Amniotic stem cell (primary cell): ENCODE measurements around the gene TMPRSS9.
A peak's percentile ranks its signal among the peaks of the same experiment; 100 is the strongest.

Experiments
- DNase-seq: peaks from one replicate; lab custom pipeline; 2025; lab: John Stamatoyannopoulos, UW

TMPRSS9 gene

DNA sequence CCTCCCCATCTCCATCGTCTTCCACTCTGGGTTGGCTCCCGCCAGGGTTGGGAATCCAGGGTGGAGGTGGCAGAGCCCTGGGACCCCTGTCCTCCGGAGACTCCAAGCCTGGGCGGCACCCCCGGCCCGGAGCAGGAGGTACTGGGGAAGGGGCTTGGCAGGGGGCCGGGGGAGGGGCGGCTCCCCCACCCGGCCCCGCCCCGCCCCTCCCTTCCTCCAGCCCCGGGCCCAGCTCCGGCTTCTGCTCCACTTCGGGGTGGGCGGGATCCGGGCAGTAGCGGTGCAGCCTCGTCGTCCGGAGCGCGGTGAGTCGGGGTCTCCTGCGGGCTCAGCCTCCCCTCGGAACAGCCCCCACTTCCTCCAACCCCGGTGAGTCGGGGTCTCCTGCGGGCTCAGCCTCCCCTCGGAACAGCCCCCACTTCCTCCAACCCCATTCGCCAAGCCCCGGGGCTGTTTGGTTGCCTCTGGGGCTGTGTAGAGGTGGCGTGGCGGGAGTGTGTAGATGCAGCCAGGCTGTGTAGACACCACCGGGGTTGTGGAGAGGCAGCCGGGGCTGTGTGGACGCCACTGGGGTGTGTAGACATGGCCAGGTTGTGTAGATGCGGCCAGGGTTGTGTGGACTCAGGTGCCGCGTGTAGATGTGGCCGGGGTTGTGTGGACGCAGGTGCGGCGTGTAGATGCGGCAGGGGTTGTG is at the start of gene TMPRSS9:
Gene TMPRSS9, plus strand, starts transcription at position 274 of the 694 bp plus-strand sequence. CDS start 29,521 bp downstream, outside the sequence.
- no peak for DNase-seq

DNA sequence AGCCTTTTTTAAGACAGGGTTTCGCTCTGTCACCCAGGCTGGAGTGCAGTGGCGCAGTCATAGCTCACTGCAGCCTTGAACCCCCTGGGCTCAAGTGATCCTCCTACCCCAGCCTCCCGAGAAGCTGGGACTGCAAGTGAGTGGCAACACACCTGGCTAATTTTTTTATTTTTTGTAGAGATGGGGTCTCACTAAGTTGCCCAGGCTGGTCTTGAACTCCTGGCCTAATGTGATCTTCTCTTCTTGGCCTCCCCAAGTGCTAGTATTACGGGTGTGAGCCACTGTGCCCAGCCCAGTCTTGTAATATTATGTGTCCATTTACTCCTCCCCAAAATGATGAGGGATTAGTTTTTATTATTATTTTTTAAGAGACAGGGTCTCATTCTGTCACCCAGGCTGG is 49.0 kb upstream of the TMPRSS9 start:
- DNase-seq, result no peak

DNA sequence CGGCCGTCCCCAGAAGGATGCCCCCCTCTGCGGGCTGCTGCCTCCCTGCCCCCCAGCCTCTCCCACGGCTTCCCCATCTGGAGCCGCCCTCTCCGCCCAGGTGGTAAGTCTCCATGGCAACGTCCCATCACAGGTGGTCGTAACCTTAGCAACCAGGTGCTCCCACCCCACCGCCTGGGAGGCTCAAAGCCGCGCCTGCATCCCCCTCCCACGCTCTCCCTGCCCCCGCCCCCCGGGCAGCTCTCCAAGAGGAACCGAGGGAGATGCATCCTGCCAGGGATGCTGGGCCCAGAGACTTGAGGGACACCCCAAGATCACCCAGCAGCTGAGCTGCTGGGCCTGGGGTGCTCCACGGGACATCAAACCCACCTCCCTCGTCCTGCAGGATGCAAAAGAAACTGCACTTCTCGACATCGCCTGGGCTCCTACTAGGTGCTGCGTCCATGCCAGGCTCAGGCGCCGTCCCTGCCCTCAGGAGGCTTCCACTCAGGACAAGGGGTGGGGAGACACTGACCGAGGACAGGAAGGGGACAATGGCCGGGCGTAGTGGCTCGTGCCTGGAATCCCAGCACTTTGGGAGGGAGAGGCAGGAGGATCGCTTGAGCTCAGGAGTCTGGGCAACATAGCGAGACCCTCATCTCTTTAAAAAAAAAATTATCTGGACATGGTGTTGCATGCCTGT is 47.1 kb upstream of the TMPRSS9 start:
- DNase-seq, result no peak

GRCh38 chr19:2315121-2315817 is 44.8 kb upstream of the TMPRSS9 start:
- no peak for DNase-seq

DNA sequence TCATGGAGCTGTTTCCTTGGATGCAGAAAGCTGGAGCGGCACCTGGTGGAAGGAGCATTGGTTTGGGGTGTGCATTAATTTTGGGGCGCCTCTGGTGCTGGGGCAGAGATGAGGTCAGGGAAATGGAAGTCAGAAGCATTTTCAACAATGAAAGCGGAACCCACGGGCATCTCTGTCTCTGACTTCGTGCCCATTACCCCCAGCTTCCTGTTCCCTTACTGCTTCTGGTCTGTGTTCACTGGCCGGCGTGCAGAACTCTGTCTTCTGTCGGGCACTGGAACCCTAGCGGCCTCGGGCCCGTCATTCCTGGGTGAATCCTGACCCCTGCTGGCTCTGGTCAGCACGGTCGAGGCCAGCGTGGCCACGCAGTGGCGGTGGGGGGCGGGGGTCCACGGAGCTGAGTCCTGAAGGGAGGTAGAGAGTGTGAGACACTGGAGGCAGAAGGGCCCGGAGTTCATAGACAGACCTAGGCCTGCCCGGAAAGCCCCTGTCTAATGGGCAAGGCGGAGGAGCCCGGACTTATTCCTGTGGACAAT is 44.2 kb upstream of the TMPRSS9 start:
- DNase-seq, result no peak

DNA sequence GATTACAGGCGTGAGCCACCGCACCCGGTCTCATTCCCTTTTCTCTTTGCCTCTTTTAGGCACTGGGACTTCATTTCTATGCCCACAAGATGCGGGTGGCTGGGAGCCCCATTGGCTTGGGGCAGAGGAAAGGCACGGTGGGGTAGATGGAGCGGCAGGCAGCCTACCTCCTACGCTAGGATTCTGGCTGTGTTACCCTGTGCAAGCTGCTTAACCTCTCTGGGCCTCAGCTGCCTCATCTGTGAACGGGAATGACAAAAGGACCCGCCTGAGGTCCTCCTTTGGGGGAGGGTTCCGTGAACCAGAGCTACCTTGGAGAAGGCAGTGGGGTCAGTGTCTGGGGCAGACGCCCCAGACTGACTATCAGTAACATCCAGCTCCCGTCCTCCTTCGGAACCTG is 42.8 kb upstream of the TMPRSS9 start:
- DNase-seq, result no peak

DNA sequence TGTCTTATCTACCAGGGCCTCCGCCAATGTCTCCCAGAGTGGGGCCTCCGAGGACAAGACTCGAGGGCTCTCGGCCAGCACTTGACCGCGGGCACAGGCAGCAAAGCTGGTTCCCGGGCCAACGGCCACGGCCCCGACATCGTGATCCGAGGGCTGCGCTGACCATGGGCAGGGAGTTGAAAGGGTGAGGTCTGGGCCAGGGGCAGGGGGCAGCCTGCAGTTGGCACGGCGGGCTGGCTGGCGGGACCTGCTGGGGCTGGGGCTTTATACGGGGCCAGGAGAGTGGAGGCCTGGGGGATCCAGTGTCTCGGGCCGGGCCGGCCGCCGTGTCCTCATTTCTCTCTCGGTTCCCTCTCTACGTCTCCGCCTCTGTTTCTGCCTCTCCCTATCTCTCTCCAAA is 42.3 kb upstream of the TMPRSS9 start:
- DNase-seq, result no peak

DNA sequence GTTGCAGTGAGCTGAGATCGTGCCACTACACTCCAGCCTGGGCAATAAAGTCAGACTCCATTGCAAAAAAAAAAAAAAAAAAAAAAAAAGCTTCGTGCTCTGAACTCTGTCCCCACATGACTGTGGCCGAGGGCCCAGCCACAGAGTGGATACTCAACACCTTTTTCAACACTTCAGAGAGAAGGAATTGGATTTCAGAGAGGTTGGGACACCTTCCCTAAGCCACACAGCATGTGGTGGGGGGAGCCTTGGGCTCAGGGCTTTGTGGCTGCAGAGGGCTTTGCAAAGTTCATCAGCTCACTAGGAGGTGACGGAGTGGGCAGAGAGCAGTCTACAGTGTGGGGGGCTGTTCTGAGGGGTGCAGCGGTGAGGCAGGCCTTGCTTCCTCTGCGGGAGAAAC is 41.1 kb upstream of the TMPRSS9 start:
- no peak for DNase-seq

DNA sequence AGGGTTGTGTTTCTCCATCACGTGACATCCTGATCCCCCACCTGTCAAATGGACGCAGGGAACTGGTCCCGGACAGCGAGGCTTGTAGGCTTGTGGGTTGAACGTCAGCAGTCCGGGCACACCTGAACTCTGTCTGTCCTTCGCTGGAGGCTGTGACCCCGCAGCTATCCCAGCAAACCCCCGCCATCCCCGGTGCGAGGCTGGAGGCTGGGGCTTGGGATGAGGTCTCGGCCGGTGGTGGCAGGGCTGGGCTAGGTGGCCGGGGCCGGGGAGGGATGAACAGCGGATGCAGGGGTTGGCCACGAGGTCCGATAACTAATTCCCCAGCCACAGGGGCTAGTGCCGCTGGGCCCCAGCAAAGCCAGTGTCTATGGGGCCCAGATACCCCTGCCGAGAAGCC is 40.5 kb upstream of the TMPRSS9 start:
- no peak for DNase-seq

DNA sequence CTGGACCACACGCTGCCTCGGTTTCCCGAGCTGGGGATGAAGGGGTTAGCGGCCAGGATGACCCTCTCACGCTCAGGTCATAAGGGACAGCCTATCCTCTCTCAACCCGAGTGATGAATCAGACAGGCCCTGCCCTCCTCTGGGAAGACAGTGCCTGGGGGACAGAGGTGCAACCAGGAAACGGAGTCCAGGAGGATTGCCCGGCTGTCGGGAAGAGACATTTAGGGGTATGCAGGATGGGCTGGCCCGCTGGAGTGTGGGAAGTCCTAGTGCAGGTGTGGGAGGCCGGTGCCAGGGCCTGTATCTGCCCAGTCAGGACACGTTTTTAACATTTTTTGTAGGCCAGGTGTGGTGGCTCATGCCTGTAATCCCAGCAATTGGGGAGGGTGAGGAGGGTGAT is 40.0 kb upstream of the TMPRSS9 start:
- DNase-seq, result no peak

DNA sequence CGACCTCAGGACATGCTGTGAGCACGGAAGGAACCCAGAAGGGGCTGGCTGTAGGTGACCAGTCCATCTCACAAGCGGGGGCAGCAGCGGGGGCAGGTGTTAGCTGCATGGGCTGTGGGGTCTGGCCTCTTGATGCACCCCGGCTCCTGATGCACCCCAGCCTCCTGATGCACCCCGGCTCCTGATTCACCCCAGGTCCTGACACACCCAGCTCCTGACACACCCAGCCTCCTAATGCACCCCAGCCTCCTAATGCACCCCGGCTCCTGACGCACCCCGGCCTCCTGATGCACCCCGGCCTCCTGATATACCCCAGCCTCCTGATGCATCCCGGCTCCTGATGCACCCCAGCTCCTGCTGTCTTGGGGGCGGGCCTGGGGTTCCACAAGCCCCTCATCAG is 39.1 kb upstream of the TMPRSS9 start:
- DNase-seq, result no peak

- no peak for DNase-seq
Measured at GRCh38 chr19:2321565-2322283, 38.3 kb upstream of the TMPRSS9 start.

DNA sequence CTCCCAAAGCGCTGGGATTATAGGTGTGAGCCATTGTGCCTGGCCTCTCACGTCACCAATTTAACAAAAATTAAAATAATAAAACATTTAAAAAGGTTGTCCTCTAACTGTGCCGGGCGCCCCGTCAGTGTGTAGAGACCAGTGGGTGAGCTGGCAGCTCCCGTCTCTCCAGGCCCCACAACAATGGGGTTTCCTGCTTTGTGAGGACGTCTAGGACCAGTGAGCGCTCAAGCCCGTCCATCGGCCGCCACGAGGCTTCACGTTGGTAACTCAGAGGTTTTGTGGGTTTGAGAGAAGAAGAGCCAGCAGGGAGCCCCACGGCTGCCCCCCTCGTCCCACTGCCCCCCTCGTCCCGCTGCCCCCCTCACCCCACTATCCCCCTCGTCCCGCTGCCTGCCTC is 36.4 kb upstream of the TMPRSS9 start:
- no peak for DNase-seq

DNA sequence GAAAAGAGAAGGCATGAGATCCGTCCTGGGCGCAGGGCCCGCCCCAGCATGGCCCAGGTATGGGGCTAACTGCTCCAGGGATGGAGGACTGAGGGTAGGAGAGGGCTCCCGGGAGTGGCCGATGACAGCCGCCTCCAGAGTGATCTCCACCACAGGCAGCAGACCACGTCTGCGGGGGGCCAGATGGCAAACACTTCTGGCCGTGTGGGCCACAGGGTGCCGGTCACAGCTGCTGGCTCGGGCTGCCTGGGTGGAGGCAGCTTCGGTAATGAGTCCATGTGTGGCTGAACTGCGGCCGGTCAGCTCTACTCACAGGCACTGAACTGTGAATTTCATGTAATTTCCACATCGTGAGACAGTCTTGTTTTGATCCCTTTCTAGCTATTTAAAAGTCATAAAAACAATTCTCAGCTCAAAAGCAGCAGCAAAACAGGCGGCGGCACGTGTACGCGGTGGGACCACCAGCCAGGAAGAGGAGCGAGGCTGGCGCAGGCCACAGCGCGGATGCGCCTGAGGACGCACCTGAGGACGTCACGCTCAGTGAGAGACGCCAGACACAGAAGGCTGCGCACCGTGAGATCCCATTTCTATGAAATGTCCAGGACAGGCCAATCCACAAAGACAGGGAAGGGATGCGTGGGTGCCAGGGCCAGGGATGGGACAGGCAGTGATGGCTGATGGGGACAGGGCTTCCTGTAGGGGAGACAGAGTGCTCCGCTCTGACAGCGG is 35.7 kb upstream of the TMPRSS9 start:
- DNase-seq, result no peak

DNA sequence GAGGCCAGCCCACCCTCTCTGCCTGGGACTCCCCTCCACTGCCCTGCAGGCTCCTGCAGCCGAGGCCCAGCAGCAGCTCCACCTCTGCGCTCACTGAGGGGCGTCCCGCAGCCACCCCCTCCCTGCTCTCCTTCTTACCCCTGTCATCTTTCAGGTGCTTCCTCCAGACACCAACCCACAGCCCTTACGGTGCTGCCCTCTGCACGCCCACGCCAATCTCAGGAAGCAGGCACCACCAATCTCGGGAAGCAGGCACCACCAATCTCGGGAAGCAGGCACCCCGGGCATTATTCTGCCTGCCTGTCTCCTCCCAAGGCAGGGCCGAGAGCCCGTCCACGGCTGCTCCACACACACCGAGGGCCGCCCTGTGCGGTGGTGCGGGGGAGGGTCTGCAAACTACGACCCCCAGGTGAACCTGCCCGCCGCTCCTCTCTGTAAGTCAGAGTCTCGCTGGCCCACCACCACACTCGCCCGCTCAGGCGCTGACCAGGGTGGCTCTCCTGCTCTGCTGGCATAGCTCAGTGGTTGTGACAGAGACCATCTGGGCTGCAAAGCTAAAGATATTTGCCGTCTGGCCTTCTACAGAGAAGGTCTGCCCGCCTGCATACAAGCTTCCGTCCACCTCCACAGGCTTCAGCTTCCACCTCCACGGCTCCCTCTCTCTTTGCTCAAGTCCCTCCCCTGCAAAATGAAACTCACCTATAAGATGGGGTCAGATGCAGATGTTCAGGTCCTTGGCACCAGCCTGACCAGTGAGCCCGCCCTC is 34.6 kb upstream of the TMPRSS9 start:
- no peak for DNase-seq

DNA sequence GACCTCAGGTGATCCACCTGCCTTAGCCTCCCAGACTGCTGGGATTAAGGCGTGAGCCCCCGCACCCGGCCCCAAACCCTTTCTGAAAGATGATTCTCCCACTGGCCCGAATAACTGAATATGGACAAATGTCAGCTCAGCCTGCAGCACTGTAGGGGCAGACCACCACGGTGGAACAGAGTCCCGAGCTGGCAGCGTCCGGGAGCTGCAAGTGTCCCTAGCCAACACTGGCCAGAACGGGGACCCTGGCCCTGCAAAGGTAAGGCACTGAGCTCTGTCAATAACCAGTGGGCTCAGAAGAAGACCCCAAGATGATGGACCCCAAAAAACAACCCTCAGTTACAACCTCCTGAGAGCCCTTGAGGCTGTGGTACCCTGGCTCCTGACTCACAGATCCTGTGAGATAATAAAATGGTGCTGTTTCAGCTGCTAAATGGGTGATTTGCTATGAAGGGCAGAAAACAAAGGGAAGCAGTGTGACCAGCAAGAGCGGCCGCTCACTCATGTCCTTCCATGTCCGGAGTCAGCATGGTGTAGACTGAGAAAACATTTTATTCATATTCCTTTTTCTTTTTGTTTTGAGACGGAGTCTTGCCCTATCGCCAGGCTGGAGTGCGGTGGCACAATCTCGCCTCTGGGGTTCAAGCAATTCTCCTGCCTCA is 33.2 kb upstream of the TMPRSS9 start:
- no peak for DNase-seq

DNA sequence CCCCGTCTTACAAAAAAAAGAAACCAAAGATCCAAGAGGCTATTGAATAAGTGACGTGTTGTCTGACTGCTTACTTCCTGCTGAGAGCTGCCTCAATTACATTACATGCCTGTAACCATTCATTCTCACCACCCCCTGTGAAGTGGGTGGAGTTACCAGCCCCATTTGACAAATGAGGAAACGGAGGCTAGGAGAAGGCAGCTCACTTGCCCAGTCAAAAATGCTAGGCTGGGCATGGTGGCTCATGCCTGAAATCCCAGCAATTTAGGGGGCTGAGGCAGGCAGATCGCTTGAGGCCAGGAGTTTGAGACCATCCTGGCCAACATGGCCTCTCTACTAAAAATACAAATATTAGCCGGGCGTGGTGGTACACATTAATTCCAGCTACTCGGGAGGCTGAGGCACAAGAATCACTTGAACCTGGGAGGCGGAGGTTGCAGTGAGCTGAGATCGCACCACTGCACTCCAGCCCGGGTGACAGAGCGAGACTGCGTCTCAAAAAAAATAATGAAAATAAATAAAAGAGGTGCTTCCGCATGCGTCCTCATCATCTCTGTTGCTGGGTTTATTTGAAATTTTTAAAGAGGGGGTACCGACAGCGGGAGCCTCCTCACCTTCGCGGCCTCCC is 32.2 kb upstream of the TMPRSS9 start:
- peak; percentile 31 for DNase-seq

DNA sequence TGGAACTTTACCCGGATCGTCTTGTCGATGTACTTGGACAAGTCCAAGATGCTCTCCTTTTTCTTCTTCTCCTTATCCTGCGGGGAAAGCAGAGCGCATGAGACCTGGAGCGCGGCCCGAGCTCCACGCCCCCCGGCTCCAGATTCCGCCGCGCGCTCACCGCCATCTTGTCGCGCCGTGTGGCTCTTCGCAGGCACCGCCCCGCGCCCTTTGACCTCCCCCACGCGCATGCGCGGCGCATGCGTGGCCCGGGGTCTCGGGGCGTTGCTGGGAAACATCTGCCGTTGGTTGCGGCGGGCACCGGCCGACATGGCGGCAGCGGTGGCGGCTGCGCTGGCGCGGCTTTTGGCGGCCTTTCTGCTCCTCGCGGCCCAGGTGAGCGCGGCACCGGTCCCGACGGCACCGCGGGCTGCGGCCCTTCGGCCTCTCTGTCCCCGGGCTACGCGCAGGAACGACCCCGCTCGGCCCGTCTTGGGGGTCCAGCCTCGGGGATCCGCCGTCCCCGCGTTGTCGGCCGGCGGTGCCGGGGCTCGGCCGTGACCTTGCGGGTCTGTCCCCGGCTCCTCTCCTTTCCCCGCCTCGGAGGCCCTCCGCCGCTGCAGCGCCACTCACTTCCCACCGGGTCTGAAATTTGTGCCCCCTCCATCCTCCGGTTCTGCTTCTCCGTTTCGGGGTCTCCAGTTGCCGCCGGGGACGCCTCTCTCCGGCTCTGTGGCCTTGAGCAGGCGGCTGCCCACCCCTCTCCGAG is 31.5 kb upstream of the TMPRSS9 start, which contains the start of the genes LSM7 and SPPL2B:
Gene LSM7, minus strand, starts transcription at position 186 of the 748 bp plus-strand sequence. Its CDS starts 20 bp downstream, at position 166.
Gene SPPL2B, plus strand, starts transcription at position 284 of the 748 bp plus-strand sequence. Its CDS starts 26 bp downstream, at position 310.
- peak; percentile 64 for DNase-seq

DNA sequence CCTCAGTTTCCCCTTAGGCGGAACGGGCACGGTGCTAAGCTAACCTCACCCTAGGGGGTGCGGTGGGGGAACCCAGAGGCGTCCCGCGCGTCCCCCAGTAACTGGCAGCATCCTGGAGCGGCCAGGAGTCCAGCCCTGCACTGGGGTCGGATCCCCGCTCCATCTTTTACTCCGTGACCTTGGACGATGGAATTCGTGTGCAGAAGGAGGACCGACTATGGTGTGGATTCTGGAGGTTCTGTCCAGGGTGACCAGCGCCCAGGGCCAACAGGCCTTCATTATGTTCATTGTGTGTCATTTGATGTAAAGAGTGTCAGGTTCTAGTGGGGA is 31.0 kb upstream of the TMPRSS9 start:
- no peak for DNase-seq
